ENCODE data around the gene AGTR1. TPM values are rescaled to one million over a fixed set of nuclear protein-coding genes. Genes with fewer than 3 reads are reported as not detected.
"Not testable (repeated sequence)": the region's sequence is repeated elsewhere in the genome, so short reads cannot be mapped to it uniquely, and the experiment has no call there.

AGTR1 gene
- total RNA-seq, 1 donor from 2014 or later: 5.6 TPM

GRCh38 chr3:148757238-148758215, 59.8 kb downstream of the AGTR1 start:
- DNase-seq (ENCODE audit: low read depth): peak; percentile 64

DNA sequence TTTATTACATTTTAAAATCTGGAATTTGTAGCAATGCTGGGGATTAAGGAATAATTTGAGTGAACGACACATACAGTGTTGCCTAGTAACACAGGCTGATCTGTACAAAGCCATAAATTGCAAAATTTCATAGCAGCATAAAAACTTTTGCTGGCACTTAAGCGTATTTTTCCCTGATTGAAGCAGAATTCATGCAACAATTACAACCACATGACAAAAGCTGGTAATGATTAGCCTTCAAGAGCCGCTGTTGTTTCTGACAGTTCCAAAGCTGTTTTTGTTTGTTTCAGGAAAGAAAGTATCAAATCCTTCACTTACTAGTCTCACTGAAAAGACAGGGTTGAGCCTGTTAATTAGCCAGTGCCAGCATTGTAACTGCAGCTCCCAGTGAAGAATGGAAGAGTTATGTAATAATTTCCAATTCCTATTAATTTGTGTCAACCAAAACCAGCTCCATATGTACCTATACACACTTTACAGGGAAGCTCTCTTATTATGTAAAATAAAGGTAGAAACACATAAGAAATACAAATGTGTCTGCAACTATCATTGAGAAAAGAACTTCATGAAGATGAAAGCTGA, 60.7 kb downstream of the AGTR1 start:
- no peak for DNase-seq (ENCODE audit: low read depth)

GRCh38 chr3:148759430-148759829, 61.7 kb downstream of the AGTR1 start:
- DNase-seq (ENCODE audit: low read depth): peak; percentile 48

GRCh38 chr3:148763156-148763680, 65.5 kb downstream of the AGTR1 start:
- DNase-seq (ENCODE audit: low read depth): no peak

DNA sequence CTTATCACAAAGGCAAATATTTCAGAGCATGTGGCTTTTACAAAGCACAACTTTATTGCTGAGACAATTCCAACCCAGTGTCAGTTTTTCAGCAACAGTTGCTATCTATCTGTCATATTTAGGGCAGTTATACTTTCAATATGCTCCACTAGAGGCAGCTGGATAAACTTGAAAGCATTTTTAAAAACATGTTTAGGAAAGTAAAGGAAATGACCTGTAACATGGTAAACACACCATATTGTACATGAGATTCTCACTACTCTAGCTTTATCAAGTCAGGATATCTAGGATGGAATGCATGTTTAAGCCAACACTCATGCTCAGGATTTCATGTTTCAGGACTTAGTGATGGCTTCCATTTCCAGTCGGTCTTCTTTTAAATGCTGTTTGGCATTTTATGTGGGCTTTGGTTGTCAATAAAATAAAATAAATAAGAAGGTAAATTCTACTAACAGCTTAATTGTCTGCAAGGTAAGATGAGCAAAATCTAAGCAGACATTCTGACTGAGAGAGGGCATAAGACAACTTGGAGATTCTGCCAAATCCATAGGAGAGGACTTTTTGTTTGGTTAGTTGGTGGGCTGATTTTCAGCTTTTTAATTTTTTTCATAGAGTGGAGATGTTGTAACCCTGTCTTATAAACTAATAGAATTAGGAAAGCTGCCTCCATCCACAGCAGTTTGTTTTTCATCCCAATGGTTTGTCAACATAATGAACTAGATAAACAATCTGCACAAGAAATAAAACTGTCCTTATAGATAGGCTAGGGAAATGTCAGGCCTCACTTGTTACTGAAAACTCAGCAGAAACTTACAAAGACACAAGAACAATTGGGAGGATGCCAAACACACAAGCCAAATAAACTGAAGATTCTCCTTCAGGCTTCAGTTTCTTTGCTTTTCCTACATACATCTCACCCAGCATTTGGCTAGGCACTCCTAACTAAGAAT, 66.6 kb downstream of the AGTR1 start:
- peak; percentile 42 for DNase-seq (ENCODE audit: low read depth)

- no peak for DNase-seq (ENCODE audit: low read depth)
These were observed 74.7 kb downstream of the AGTR1 start for GRCh38 chr3:148772361-148772760.

DNA sequence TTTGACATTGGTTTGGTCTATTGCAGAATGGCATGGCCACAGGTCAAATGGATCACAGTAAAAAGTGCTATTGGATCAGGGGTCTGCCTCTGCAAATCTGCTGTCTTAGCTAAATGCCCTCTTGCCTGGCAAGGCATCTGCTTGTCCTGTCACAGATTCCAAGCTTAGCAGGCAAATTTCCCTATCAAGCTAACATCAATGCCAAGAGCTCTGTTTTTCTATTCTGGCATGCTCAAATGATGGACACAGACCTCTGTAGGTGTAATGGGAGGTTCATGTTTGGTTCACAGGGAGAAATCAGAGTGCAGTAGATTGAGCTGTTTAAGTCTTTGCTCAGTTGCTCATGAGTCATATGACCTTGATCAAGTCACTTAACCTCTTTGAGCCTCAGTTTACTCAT, 75.1 kb downstream of the AGTR1 start:
- DNase-seq (ENCODE audit: low read depth): no peak

GRCh38 chr3:148773805-148774204, 76.1 kb downstream of the AGTR1 start:
- no peak for DNase-seq (ENCODE audit: low read depth)

DNA sequence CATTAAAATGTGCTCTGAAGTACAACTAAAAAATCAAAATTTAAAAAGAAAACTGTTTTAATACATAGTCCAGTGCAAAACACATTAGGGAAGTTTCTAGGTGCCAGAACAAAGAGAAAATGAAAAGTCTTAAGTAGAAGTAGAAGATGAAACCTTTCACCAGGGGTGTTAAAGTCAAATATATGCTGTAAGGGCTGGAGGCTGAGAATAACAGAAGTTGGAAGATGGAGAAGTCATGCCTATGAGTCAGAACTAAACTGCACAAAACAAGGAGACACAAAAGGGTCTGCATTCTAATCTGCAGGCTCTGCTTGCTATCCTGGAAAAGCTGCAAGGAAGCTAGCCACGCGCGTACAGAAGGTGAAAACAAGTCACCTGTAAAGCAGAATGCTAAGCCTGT, 81.2 kb downstream of the AGTR1 start:
- no peak for DNase-seq (ENCODE audit: low read depth)

DNA sequence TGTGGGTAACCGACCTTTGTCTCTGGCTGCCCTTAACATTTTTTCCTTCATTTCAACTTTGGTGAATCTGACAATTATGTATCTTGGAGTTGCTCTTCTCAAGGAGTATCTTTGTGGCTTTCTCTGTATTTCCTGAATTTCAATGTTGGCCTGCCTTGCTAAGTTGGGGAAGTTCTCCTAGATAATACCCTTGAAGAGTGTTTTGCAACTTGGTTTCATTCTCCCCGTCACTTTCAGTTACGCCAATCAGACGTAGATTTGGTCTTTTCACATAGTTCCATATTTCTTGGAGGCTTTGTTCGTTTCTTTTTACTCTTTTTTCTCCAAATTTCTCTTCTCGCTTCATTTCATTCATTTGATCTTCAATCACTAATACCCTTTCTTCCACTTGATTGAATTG, 87.3 kb downstream of the AGTR1 start:
- not testable (repeated sequence) for DNase-seq (ENCODE audit: low read depth)

- DNase-seq (ENCODE audit: low read depth): not testable (repeated sequence)
These were observed 88.5 kb downstream of the AGTR1 start for GRCh38 chr3:148786159-148786558.

DNA sequence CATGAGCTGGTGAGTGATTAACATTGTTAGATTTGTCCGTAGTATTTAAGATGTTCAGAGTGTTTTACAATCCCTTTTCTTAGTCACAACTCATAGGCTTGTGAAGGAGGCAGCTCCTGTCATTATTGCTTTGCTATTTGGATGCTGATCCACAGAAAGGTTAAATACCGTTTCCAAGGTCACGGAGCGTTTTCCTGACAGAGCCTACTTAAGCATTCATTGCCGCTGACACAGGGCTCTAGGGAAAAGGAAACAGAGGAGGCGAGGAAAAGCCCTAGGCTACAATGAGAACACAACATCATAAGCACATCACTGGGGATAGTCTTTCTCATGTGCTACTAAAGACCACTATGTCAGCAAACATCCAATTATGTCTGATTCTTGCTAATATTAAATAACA, 91.4 kb downstream of the AGTR1 start:
- peak; percentile 65 for DNase-seq (ENCODE audit: low read depth)

DNA sequence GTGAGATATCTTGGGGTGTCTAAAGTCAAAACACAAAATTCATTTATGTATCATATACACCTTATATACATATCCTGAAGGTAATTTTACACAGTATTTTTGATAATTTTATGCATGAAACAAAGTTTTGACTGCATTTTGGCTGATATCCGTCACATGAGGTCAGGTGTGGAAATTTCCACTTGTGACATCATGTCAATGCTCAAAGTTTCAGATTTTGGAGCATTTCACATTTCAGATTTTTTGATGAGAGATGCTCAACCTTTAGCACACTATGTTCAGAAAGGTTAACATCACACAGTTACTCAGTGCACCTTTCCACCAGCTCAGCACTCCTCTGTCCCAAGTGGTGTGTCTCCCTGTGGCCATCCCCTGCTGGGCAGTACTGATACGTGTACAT, 92.2 kb downstream of the AGTR1 start:
- DNase-seq (ENCODE audit: low read depth): no peak

DNA sequence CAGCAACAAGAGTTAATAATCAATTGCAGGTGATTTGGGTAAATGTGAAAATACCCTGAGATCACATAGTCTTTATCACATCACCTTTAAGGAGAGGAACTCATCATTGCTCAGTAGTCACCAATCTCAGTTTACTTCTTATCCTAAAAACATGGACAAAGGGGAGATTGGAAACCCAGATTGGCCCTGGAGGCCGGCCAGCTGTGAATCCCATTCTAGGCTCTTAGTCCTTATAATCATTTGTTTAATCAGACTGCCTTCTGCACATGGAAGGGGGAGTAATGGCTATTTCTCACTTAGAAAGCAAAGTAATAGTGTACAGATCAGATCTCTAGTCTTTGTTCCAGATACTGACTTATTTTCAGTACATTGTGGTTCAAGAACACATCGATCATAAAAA, 92.7 kb downstream of the AGTR1 start:
- DNase-seq (ENCODE audit: low read depth): no peak

DNA sequence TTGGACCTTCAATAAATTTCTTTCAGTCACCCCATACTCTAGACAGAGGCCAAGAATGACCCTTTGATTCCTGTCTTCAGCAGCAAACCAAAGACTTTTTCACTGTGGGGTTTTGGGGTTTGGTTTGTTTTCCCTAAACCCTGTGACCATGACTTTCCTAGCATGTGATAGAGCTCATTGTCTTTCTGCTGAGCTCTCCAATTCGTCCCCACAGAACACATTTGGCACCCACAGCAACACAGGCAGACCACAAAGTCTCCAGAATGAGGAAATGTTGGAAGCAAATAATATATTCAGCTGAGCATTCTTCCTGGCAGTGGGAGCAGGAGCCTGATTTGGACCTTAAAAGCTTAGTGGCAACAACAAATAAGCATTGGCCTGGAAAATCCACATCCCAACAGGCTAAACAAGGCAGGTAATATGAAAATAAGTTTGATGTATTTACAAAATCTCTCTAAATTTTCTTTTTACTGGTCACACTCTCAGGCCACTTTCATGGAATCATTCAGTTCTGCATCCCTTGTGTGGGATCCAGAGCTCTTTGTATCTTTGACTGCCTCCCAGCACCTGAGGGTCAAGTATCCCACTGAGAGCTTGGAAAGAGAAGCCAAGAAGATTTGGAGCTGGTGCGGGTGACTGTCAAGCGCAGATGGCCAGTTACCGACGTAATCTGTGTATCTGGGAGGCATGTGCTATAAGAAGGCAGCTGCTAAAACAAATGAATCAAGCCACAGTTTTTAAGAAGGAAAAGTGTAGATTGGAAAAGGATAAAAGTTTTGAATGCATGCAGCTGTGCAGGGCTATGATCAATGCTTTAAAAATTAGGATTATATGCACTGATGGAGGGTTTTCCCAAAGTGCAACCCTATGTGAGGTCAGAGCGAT, 93.4 kb downstream of the AGTR1 start:
- peak; percentile 91 for DNase-seq (ENCODE audit: low read depth)

DNA sequence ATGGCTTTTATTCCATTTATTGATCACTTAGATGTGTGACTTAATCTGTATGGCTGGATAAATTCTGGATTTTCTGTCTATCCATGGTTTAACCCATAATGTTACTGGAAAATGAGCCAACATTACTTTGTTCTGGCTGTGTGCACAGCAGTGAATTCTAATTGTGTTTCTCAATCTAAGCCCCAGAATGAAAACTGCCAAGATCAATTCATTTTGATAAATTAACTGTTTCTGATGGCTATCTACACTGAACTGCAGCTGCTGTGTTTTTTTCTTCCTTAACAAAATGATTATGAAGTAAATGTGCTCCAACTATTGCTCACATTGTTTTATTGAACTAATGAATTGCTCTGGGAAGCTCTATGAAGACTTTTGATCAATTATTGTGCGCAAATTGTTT, 94.2 kb downstream of the AGTR1 start:
- DNase-seq (ENCODE audit: low read depth): no peak

DNA sequence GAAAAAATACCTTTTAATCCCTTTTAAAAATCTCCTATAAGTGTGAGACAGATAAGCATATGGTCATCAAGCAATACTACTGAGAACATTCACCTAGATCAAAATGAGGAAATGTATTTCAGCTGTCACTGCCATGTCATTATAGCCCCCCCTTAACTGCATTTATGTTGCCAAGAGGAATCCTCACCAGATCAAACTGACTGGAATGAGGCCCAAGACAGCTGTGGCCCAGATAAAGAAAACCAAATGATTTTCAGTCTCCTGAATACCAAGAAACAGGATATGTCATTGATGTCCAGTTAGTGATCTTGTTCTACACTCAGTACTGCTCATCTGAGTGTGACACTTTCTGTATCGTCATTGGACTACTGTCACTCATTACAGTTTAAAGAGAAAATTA, 94.8 kb downstream of the AGTR1 start:
- DNase-seq (ENCODE audit: low read depth): peak; percentile 44
